NCI-H2196 (cell line): ENCODE data around the gene FZR1.
"Not testable (repeated sequence)": the region's sequence is repeated elsewhere in the genome, so short reads cannot be mapped to it uniquely, and the experiment has no call there.

ENCODE experiments used
- DNase-seq: peaks from one replicate; lab custom pipeline; 2025; ENCODE audit not compliant: unreplicated experiment; lab: John Stamatoyannopoulos, UW

FZR1 gene

GRCh38 chr19:3494051-3494450, 12.1 kb upstream of the FZR1 start:
- DNase-seq: peak; percentile 63

- peak; percentile 70 for DNase-seq
These were observed 11.6 kb upstream of the FZR1 start for GRCh38 chr19:3494559-3494958.

- no peak for DNase-seq
These were observed 9.5 kb upstream of the FZR1 start for GRCh38 chr19:3496392-3497273.

- DNase-seq: no peak
These were observed 8.2 kb upstream of the FZR1 start for GRCh38 chr19:3497757-3498520.

GRCh38 chr19:3499738-3500428, 6.2 kb upstream of the FZR1 start:
- DNase-seq: no peak

GRCh38 chr19:3500429-3501101, 5.5 kb upstream of the FZR1 start, which contains the start of gene DOHH:
TSS of gene DOHH (minus strand) at chr19:3500674. CDS start at chr19:3496814, 3,860 bp downstream.
- DNase-seq: peak; percentile 95

GRCh38 chr19:3501780-3502179, 4.3 kb upstream of the FZR1 start:
- DNase-seq: no peak

GRCh38 chr19:3503036-3503572, 3.0 kb upstream of the FZR1 start:
- DNase-seq: no peak

GRCh38 chr19:3504735-3505134, 1.4 kb upstream of the FZR1 start:
- DNase-seq: no peak

GRCh38 chr19:3506384-3507340, 551 bp downstream of the FZR1 start:
- DNase-seq: no peak

- peak; percentile 49 for DNase-seq
These were observed 1.4 kb downstream of the FZR1 start for GRCh38 chr19:3507371-3508120.

- DNase-seq: not testable (repeated sequence)
These were observed 2.1 kb downstream of the FZR1 start for GRCh38 chr19:3508121-3508661.

GRCh38 chr19:3508771-3509535, 2.8 kb downstream of the FZR1 start:
- no peak for DNase-seq

GRCh38 chr19:3509566-3509989, 3.5 kb downstream of the FZR1 start:
- DNase-seq: no peak

- DNase-seq: no peak
These were observed 4.6 kb downstream of the FZR1 start for GRCh38 chr19:3510727-3511126.

- DNase-seq: no peak
These were observed 5.6 kb downstream of the FZR1 start for GRCh38 chr19:3511506-3512251.
